Muscle layer of colon (tissue), 2 donors: ENCODE results near the gene MYO1E.

Experiments used
- H3K27ac ChIP-seq: one replicate; pipeline ENCODE4 v1.7.0; 2013; ENCODE audit warnings: low read depth, mild to moderate bottlenecking, low read length, moderate library complexity
- H3K27me3 ChIP-seq, 2 donors: one replicate each; pipeline ENCODE4 v1.7.0; 2013; ENCODE audit warnings: low read length in 2 of 2, mild to moderate bottlenecking in 2 of 2; ENCODE audit not compliant: insufficient read depth in 2 of 2, control insufficient read depth in 1 of 2
- H3K36me3 ChIP-seq: one replicate; pipeline ENCODE4 v1.7.0; 2013; ENCODE audit warnings: mild to moderate bottlenecking, low read length; ENCODE audit not compliant: insufficient read depth
- H3K4me1 ChIP-seq: one replicate; pipeline ENCODE4 v1.7.0; 2013; ENCODE audit warnings: mild to moderate bottlenecking, low read length; ENCODE audit not compliant: insufficient read depth
- H3K4me3 ChIP-seq, 2 donors: one replicate each; pipeline ENCODE4 v1.7.0; 2013; ENCODE audit warnings: low read length in 2 of 2, low read depth in 1 of 2, mild to moderate bottlenecking in 1 of 2, moderate library complexity in 1 of 2
- H3K9ac ChIP-seq: one replicate; pipeline ENCODE4 v1.7.0; 2013; ENCODE audit warnings: low read length
- H3K9me3 ChIP-seq: one replicate; pipeline ENCODE4 v1.7.0; 2013; ENCODE audit warnings: mild to moderate bottlenecking, low read length
- donor health status: abdominal sarcoma.
- donor health status: Adenocarcinoma of cecum.

The MYO1E gene

GRCh38 chr15:59250249-59250648 lies 122.4 kb downstream of the MYO1E start:
- Histone ChIP-seq H3K27ac (no peak overlapping the region), H3K27me3 (no peaks in the 10 kb centered on the region), H3K9me3 (no peaks in the 10 kb centered on the region)

GRCh38 chr15:59249816-59250215 lies 122.9 kb downstream of the MYO1E start:
- no peaks in the 10 kb centered on the region for H3K9me3 ChIP-seq
- no peak overlapping the region for H3K9ac ChIP-seq
- no peaks in the 10 kb centered on the region for H3K4me1 ChIP-seq
- peaks cover 5% of the 10 kb centered on the region for H3K36me3 ChIP-seq
- no peak overlapping the region for H3K4me3 ChIP-seq
- no peak overlapping the region for H3K27ac ChIP-seq
- H3K27me3 ChIP-seq, result no peaks in the 10 kb centered on the region

More at GRCh38 chr15:59250249-59250648, 122.4 kb downstream of the MYO1E start:
- no peaks in the 10 kb centered on the region for H3K4me1 ChIP-seq
- no peak overlapping the region for H3K9ac ChIP-seq
- H3K36me3 ChIP-seq, result peaks cover 5% of the 10 kb centered on the region
- H3K4me3 ChIP-seq, result no peak overlapping the region

- Histone ChIP-seq H3K27ac (no peak overlapping the region), H3K9ac (no peak overlapping the region), H3K36me3 (peaks cover 5% of the 10 kb centered on the region), H3K4me3 (no peak overlapping the region), H3K27me3 (no peaks in the 10 kb centered on the region), H3K4me1 (no peaks in the 10 kb centered on the region), H3K9me3 (no peaks in the 10 kb centered on the region)
These were observed 125.3 kb downstream of the MYO1E start for GRCh38 chr15:59247364-59247763.

- H3K4me3 ChIP-seq, result no peak overlapping the region
These were observed 127.1 kb downstream of the MYO1E start for GRCh38 chr15:59245559-59245958.

GRCh38 chr15:59244337-59244736 lies 128.3 kb downstream of the MYO1E start:
- Histone ChIP-seq H3K9me3 (no peaks in the 10 kb centered on the region), H3K9ac (no peak overlapping the region), H3K27me3 (no peaks in the 10 kb centered on the region), H3K36me3 (no peaks in the 10 kb centered on the region), H3K4me3 (no peak overlapping the region), H3K27ac (no peak overlapping the region), H3K4me1 (no peaks in the 10 kb centered on the region)

More at GRCh38 chr15:59245559-59245958, 127.1 kb downstream of the MYO1E start:
- no peak overlapping the region for H3K9ac ChIP-seq
- H3K36me3 ChIP-seq, result peaks cover 5% of the 10 kb centered on the region
- H3K9me3 ChIP-seq, result no peaks in the 10 kb centered on the region
- H3K27me3 ChIP-seq, result no peaks in the 10 kb centered on the region
- no peaks in the 10 kb centered on the region for H3K4me1 ChIP-seq
- H3K27ac ChIP-seq, result no peak overlapping the region

- Histone ChIP-seq H3K27ac (no peak overlapping the region), H3K4me1 (no peaks in the 10 kb centered on the region), H3K36me3 (no peaks in the 10 kb centered on the region), H3K9ac (no peak overlapping the region), H3K27me3 (no peaks in the 10 kb centered on the region), H3K4me3 (no peak overlapping the region), H3K9me3 (no peaks in the 10 kb centered on the region)
These were observed 129.0 kb downstream of the MYO1E start for GRCh38 chr15:59243622-59244021.

GRCh38 chr15:59242649-59243048 lies 130.0 kb downstream of the MYO1E start:
- no peaks in the 10 kb centered on the region for H3K27me3 ChIP-seq
- H3K4me3 ChIP-seq, result no peak overlapping the region
- H3K4me1 ChIP-seq, result no peaks in the 10 kb centered on the region
- no peaks in the 10 kb centered on the region for H3K9me3 ChIP-seq
- H3K36me3 ChIP-seq, result no peaks in the 10 kb centered on the region
- no peak overlapping the region for H3K27ac ChIP-seq
- H3K9ac ChIP-seq, result no peak overlapping the region

GRCh38 chr15:59240036-59240435 lies 132.6 kb downstream of the MYO1E start:
- Histone ChIP-seq H3K9ac (no peak overlapping the region), H3K27me3 (no peaks in the 10 kb centered on the region), H3K27ac (no peak overlapping the region), H3K36me3 (no peaks in the 10 kb centered on the region), H3K4me3 (no peak overlapping the region), H3K4me1 (no peaks in the 10 kb centered on the region), H3K9me3 (no peaks in the 10 kb centered on the region)

- Histone ChIP-seq H3K9ac (no peak overlapping the region), H3K27ac (no peak overlapping the region)
These were observed 134.7 kb downstream of the MYO1E start for GRCh38 chr15:59237924-59238331.

GRCh38 chr15:59237119-59237855 lies 135.4 kb downstream of the MYO1E start:
- Histone ChIP-seq H3K27me3 (no peaks in the 10 kb centered on the region), H3K27ac (no peak overlapping the region), H3K36me3 (no peaks in the 10 kb centered on the region), H3K9me3 (no peaks in the 10 kb centered on the region), H3K4me3 (no peak overlapping the region), H3K4me1 (no peaks in the 10 kb centered on the region), H3K9ac (no peak overlapping the region)

More at GRCh38 chr15:59237924-59238331, 134.7 kb downstream of the MYO1E start:
- H3K27me3 ChIP-seq, result no peaks in the 10 kb centered on the region
- H3K36me3 ChIP-seq, result no peaks in the 10 kb centered on the region
- no peak overlapping the region for H3K4me3 ChIP-seq
- no peaks in the 10 kb centered on the region for H3K4me1 ChIP-seq
- no peaks in the 10 kb centered on the region for H3K9me3 ChIP-seq

GRCh38 chr15:59236394-59236793 lies 136.3 kb downstream of the MYO1E start:
- Histone ChIP-seq H3K9ac (no peak overlapping the region), H3K9me3 (no peaks in the 10 kb centered on the region), H3K4me3 (no peak overlapping the region), H3K4me1 (no peaks in the 10 kb centered on the region), H3K36me3 (no peaks in the 10 kb centered on the region), H3K27ac (no peak overlapping the region), H3K27me3 (no peaks in the 10 kb centered on the region)

- Histone ChIP-seq H3K9me3 (no peaks in the 10 kb centered on the region), H3K4me1 (no peaks in the 10 kb centered on the region), H3K4me3 (no peak overlapping the region), H3K27me3 (no peaks in the 10 kb centered on the region), H3K9ac (no peak overlapping the region), H3K36me3 (no peaks in the 10 kb centered on the region), H3K27ac (no peak overlapping the region)
These were observed 140.2 kb downstream of the MYO1E start for GRCh38 chr15:59232476-59232875.
